Activated T-cell treated with anti-CD3 and anti-CD28 coated beads, Interleukin-2, amount 50 U/mL, for 72 hours (primary cell): ENCODE data around the gene SMC3. TPM values are rescaled to one million over a fixed set of nuclear protein-coding genes. Genes with fewer than 3 reads are reported as not detected.
"Not testable (repeated sequence)": the region's sequence is repeated elsewhere in the genome, so short reads cannot be mapped to it uniquely, and the experiment has no call there.

Source experiments
- ATAC-seq, 2 donors: fragments of 150-1000 bp; cut with Tn5 transposase; replicated peaks in 1 of 2; 2 replicates each; pipeline ENCODE4 v1.10.0; 2021; ENCODE audit warnings: moderate library complexity in 2 of 2, mild to moderate bottlenecking in 1 of 2
- DNase-seq, 2 donors: peaks; one replicate each; pipeline ENCODE4 v3.0.0; 2021 to 2022; ENCODE audit warnings: mixed read lengths in 1 of 2
- H3K27ac Mint-ChIP-seq: one replicate; pipeline ENCODE4 v1.8.0; 2022; ENCODE audit warnings: mild to moderate bottlenecking, moderate library complexity, mixed read lengths
- H3K27me3 Mint-ChIP-seq: one replicate; pipeline ENCODE4 v1.8.0; 2022; ENCODE audit warnings: low read depth, mixed read lengths
- H3K36me3 Mint-ChIP-seq, 2 donors: one replicate each; pipeline ENCODE4 v1.8.0; 2022; ENCODE audit warnings: mixed read lengths in 2 of 2, mild to moderate bottlenecking in 1 of 2; ENCODE audit not compliant: insufficient read depth in 2 of 2
- H3K4me1 Mint-ChIP-seq: one replicate; pipeline ENCODE4 v1.8.0; 2022; ENCODE audit warnings: low read depth, mixed read lengths
- H3K4me3 Mint-ChIP-seq, 2 donors: one replicate each; pipeline ENCODE4 v1.8.0; 2022; ENCODE audit warnings: mild to moderate bottlenecking in 2 of 2, mixed read lengths in 2 of 2, moderate library complexity in 2 of 2
- H3K9me3 Mint-ChIP-seq, 2 donors: one replicate each; pipeline ENCODE4 v1.8.0; 2022; ENCODE audit warnings: mixed read lengths in 2 of 2
- total RNA-seq, 2 donors: library from RNA; stranded (reverse); gene quantifications; one replicate each; pipeline ENCODE4 v1.2.3, GENCODE V29; 2022

Gene SMC3
- total RNA-seq, 2 donors from 2014 or later = 79.7 to 85.6 TPM

DNA sequence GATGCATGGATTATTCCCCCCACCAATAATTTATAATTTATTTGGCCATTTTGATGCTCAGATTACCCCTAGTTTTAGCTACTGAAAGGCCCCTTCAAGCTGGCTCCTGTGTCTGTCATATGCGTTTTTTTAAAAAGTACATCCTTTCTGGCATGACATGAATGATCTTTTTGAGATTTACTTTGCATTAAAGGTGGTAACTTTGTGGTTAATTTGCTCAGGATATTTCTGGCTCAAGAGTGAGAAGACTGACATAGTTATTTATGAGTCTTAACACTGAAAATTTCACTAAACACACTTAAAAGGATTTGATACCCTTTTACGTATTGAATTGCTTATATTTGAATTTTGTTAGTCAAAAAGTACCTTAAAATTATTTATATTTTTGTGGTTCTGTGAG lies 5.4 kb downstream of the SMC3 start:
- Mint-ChIP-seq H3K27ac (peak overlapping the region; percentile 54), H3K4me1 (peaks cover 66% of the 10 kb centered on the region), H3K36me3 (peaks cover 9 to 21% of the 10 kb centered on the region in 2 donors), H3K27me3 (no peaks in the 10 kb centered on the region), H3K9me3 (no peaks in the 10 kb centered on the region), H3K4me3 (peak overlapping the region in 1 of 2 donors; percentile 74)
- no peak for DNase-seq
- no peak for ATAC-seq

DNA sequence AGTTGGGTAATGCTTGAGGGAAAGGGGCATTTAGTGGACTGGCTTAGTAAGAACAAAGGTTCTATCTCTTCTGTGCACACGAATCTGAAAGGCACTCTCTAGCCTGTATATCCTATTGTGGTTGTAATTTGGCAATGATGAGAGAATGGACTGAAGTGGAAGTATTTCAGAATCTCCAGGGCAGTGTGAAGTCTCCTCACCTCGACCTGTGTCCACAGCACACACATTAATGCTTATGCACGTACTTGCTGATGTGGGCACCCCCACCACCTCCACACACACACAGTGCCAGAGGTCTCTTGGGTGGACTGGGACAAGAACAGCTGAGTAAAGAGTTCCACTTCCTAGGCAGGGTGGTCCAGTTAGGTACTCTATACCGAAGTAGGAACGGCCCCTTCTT lies 6.9 kb downstream of the SMC3 start:
- peaks cover 60% of the 10 kb centered on the region for H3K4me1 Mint-ChIP-seq
- DNase-seq (no peak), ATAC-seq (no peak)
- H3K36me3 Mint-ChIP-seq = peaks cover 9 to 32% of the 10 kb centered on the region in 2 donors
- peak overlapping the region; percentile 12 for H3K27ac Mint-ChIP-seq
- H3K4me3 Mint-ChIP-seq = peak overlapping the region in 1 of 2 donors; percentile 4
- no peaks in the 10 kb centered on the region for H3K9me3 Mint-ChIP-seq
- no peaks in the 10 kb centered on the region for H3K27me3 Mint-ChIP-seq

DNA sequence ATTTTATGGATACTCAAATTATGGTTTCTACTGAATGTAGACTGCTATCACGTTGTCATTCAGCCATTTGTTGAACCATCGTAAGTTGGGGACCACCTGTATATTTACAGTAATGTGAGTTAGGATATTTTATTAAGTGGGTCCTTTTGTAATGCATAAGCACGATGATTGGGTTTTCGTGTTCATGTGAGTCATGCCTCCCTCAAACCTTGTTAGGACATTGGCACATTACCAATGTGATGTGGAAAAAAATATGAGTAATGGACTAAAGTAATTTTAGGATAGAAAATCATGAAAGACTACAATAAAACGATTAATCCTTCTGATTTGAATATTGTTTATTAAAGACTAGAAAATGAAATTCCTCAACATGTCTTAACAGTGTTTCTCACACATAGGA lies 8.7 kb downstream of the SMC3 start:
- Mint-ChIP-seq H3K4me1 (peaks cover 44% of the 10 kb centered on the region), H3K9me3 (no peaks in the 10 kb centered on the region), H3K27ac (peak overlapping the region; percentile 12), H3K36me3 (peaks cover 7 to 31% of the 10 kb centered on the region in 2 donors), H3K27me3 (no peaks in the 10 kb centered on the region), H3K4me3 (no peak overlapping the region)
- no peak for ATAC-seq
- no peak for DNase-seq

DNA sequence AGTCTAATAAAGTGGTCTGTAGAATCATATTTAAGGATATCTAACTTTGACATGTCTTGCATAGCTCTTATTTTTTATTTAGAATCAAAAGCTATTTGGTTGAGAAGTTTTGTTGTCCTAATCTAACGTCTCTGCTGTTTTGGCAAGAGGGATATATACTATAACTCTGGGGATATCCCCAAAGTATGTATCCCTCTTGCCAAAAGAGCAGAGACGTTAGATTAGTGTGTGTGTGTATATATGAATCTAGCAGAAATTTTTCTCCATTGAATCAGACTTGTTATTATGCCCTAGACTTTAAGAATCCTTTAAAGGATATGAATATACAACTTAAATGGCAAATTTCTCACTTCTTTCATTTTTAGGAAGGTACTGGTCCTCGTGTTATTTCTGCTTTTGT lies 9.6 kb downstream of the SMC3 start:
- no peak overlapping the region for H3K4me3 Mint-ChIP-seq
- ATAC-seq (no peak), DNase-seq (no peak)
- H3K36me3 Mint-ChIP-seq = peaks cover 9 to 32% of the 10 kb centered on the region in 2 donors
- no peaks in the 10 kb centered on the region for H3K9me3 Mint-ChIP-seq
- no peaks in the 10 kb centered on the region for H3K27me3 Mint-ChIP-seq
- H3K4me1 Mint-ChIP-seq = peaks cover 41% of the 10 kb centered on the region
- no peak overlapping the region for H3K27ac Mint-ChIP-seq

DNA sequence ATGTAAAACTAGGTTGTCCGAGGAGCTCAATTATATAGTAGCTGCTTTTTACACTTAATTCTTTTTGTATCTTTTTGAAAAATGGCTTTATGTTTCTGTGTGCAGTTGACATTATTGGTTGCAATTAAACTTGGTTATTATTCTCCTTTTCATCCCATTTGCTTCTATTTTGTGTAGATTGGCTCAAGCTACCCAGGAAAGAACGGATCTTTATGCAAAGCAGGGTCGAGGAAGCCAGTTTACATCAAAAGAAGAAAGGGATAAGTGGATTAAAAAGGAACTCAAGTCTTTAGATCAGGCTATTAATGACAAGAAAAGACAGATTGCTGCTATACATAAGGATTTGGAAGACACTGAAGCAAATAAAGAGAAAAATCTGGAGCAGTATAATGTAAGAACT lies 16.5 kb downstream of the SMC3 start:
- ATAC-seq (no peak), DNase-seq (no peak)
- H3K27me3 Mint-ChIP-seq = no peaks in the 10 kb centered on the region
- peaks cover 14 to 45% of the 10 kb centered on the region in 2 donors for H3K36me3 Mint-ChIP-seq
- H3K4me1 Mint-ChIP-seq = no peaks in the 10 kb centered on the region
- no peak overlapping the region for H3K4me3 Mint-ChIP-seq
- no peaks in the 10 kb centered on the region for H3K9me3 Mint-ChIP-seq
- peak overlapping the region; percentile 43 for H3K27ac Mint-ChIP-seq

DNA sequence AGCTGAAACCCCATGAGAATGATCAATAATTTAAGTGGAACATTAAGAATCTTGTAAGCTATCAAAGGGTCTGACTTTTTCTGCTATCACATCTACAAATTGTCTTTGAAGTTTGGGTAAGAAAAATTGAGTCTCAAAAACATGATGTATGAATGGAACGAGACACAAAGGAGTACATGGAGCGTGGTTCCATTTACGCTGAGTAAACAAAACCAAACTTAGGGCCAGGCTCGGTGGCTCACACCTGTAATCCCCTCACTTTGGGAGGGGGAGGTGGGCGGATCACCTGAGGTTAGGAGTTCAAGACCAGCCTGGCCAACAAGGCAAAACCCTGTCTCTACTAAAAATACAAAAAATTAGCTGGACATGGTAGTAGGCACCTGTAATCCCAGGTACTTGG lies 24.3 kb downstream of the SMC3 start:
- Mint-ChIP-seq H3K4me1 (no peaks in the 10 kb centered on the region), H3K4me3 (no peak overlapping the region), H3K27me3 (no peaks in the 10 kb centered on the region), H3K36me3 (peaks cover 6 to 44% of the 10 kb centered on the region in 2 donors), H3K27ac (no peak overlapping the region), H3K9me3 (no peaks in the 10 kb centered on the region)
- ATAC-seq = no peak
- no peak for DNase-seq

DNA sequence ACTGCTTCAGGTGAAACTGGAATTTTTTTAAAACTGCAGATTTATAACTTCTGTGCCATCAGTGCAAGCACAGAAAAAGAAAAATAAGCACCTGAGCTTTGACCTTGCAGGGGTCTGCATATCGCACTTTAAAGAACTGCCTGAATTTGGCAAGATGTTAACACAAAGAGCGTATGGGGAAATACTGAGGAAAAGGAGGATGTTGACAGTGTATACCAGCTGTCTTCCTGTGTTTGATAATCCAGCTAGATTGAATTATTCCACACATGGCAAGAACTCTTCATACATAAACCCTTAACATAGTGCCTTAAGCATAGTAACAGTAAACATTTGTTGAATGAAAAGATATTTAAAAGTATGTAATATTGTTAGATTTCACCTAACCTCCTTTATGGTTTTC lies 30.0 kb downstream of the SMC3 start:
- Mint-ChIP-seq H3K4me1 (no peaks in the 10 kb centered on the region), H3K36me3 (peaks cover 10 to 30% of the 10 kb centered on the region in 2 donors), H3K4me3 (no peak overlapping the region), H3K9me3 (no peaks in the 10 kb centered on the region), H3K27me3 (no peaks in the 10 kb centered on the region), H3K27ac (no peak overlapping the region)
- DNase-seq = no peak
- no peak for ATAC-seq

DNA sequence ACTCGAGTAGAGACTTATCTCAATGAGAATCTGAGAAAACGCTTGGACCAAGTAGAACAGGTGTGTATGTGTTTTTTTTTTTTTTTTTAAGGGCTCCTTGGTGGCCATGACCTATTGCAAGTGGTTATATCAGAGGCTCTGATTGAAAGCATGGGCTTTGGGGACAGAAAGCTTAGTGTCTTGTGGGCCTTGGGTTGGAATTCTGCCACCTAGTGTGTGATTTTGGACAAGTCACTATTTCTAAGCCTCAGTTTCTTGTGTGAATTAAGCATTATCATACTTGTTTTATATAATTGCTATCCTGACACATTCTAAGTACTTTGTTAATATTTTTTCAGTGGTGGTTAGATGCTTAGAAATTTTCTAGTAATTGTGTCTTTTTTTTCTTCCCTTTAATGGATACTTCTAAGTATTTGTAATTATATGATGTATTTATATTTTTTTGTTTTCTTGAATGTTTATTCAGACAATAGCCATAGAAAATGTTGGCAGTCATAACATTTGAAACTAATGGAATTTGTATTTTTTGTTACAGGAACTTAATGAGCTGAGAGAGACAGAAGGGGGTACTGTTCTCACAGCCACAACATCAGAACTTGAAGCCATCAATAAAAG lies 33.1 kb downstream of the SMC3 start:
- H3K9me3 Mint-ChIP-seq = no peaks in the 10 kb centered on the region
- H3K27me3 Mint-ChIP-seq = no peaks in the 10 kb centered on the region
- DNase-seq = peak; percentile 38 to 49

DNA sequence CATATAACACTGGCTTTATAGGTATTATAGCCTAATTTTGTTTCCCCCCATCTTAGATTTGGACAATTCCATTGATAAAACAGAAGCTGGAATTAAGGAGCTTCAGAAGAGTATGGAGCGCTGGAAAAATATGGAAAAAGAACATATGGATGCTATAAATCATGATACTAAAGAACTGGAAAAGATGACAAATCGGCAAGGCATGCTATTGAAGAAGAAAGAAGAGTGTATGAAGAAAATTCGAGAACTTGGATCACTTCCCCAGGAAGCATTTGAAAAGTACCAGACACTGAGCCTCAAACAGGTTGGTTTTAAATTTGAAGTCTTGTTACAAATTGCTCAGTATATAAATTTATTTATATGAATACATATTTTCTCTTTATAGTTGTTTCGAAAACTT lies 34.1 kb downstream of the SMC3 start:
- ATAC-seq (no peak), DNase-seq (no peak)
- Mint-ChIP-seq H3K27ac (no peak overlapping the region), H3K9me3 (no peaks in the 10 kb centered on the region), H3K4me1 (no peaks in the 10 kb centered on the region), H3K4me3 (no peak overlapping the region), H3K36me3 (peaks cover 8 to 32% of the 10 kb centered on the region in 2 donors), H3K27me3 (no peaks in the 10 kb centered on the region)

More for the DNA sequence above, 33.1 kb downstream of the SMC3 start:
- Mint-ChIP-seq H3K4me3 (no peak overlapping the region), H3K36me3 (peaks cover 8 to 37% of the 10 kb centered on the region in 2 donors), H3K27ac (peak overlapping the region; percentile 68), H3K4me1 (no peaks in the 10 kb centered on the region)
- peak; percentile 59 to 77 for ATAC-seq

DNA sequence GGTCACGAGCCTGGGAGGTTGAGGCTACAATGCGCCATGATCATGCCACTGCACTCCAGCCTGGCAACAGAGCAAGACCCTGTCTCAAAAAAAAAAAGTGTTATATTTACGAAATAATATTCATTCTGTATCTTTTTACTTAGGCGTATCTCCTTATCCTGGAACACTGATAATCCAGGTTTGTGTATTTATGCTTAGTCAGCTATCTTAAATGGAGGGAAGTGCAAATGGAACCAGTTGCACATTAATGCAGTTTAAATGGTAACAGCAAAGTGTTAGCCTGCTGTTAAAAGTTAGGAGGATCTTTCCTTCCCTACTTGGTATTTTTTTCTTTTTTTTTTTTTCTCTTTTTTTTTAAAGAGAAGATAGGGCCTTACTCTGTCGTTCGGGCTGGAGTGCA lies 40.6 kb downstream of the SMC3 start:
- H3K9me3 Mint-ChIP-seq = no peaks in the 10 kb centered on the region
- DNase-seq (no peak), ATAC-seq (no peak)
- H3K36me3 Mint-ChIP-seq = peaks cover 1 to 17% of the 10 kb centered on the region in 2 donors
- H3K4me1 Mint-ChIP-seq = peaks cover 30% of the 10 kb centered on the region
- H3K4me3 Mint-ChIP-seq = no peak overlapping the region
- no peak overlapping the region for H3K27ac Mint-ChIP-seq
- H3K27me3 Mint-ChIP-seq = no peaks in the 10 kb centered on the region

DNA sequence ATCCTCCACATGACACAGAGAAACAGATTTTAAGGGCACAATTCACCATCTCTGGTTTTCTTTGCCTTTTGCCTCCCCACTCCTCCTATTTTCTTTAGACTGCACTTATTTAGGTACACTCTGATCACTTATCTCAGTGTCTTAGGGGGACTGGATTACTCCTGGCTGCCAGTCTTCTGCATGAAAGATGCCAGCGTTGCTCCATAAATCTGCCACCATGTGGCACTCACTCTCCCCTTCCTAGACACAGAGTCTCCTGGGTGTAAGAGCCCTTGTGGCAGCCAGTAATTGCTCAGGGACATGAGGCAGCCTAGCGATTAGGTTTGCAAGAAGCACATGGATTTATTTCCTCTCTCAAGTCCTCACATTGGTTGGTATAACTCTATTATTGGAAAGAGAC lies 42.1 kb downstream of the SMC3 start:
- H3K4me3 Mint-ChIP-seq = no peak overlapping the region
- no peak for DNase-seq
- no peaks in the 10 kb centered on the region for H3K9me3 Mint-ChIP-seq
- H3K27me3 Mint-ChIP-seq = no peaks in the 10 kb centered on the region
- H3K27ac Mint-ChIP-seq = no peak overlapping the region
- H3K4me1 Mint-ChIP-seq = peaks cover 45% of the 10 kb centered on the region
- peaks cover 1 to 10% of the 10 kb centered on the region in 2 donors for H3K36me3 Mint-ChIP-seq
- ATAC-seq = no peak

DNA sequence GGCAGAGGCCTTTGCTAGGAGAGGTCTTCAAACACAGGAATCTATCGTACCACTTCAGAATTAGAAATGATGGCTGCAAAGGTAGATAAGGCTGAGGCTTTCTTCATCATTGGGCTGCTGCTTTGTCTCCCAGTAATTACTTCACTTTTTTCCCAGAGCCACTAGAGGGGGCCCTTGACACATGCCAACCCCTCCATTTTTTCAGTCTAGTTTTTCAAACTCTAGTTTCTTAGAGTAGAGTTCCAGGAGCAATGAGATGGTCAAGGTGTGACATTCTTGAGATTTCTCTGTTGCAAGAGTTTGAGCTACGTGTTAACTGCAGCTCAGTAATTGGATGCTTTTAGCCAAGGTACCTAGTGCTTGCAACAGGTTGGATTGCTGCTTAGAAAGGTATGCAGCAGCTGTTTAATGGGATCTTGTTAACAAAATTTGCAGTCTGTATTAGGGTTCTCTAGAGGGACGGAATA lies 42.8 kb downstream of the SMC3 start:
- H3K27me3 Mint-ChIP-seq = no peaks in the 10 kb centered on the region
- peaks cover 0 to 4% of the 10 kb centered on the region in 2 donors for H3K36me3 Mint-ChIP-seq
- ATAC-seq = no peak
- no peak overlapping the region for H3K4me3 Mint-ChIP-seq
- no peak overlapping the region for H3K27ac Mint-ChIP-seq
- peaks cover 52% of the 10 kb centered on the region for H3K4me1 Mint-ChIP-seq
- H3K9me3 Mint-ChIP-seq = no peaks in the 10 kb centered on the region
- DNase-seq = peak; percentile 54 to 64

DNA sequence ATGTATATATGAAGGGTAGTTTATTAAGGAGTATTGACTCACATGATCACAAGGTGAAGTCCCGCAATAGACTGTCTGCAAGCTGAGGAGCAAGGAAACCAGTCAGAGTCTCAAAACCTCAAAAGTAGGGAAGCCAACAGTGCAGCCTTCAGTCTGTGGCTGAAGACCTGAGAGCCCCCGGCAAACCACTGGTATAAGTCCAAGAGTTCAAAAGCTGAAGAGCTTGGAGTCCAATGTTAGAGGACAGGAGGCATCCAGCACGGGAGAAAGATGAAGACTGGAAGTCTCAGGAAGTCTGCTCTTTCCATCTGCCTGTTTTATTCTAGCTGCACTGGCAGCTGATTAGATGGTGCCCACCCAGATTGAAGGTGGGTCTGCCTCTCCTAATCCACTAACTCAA lies 43.3 kb downstream of the SMC3 start:
- H3K27ac Mint-ChIP-seq = not testable (repeated sequence)

DNA sequence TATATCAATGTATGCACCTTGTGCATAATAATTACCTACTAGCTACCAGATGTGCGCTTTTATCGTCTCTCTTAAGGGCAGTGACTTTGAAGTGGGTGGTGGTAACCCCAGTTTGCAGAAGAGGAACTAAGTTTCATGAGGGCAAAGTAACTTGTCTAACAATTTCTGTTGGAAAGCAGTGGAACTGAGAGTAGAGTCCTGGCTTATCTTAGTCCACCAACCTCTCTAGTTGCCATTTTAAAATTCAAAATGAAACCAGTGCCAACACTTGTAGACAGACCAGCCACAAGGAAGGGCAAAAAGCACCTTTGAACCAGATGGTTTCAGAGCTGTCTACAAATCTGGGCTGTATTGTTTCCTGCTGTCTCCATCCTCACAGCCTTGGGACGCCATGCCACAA lies 44.6 kb downstream of the SMC3 start:
- Mint-ChIP-seq H3K27ac (no peak overlapping the region), H3K9me3 (no peaks in the 10 kb centered on the region), H3K36me3 (no peaks in the 10 kb centered on the region), H3K27me3 (no peaks in the 10 kb centered on the region), H3K4me3 (peak overlapping the region in 1 of 2 donors; percentile 15), H3K4me1 (peaks cover 69% of the 10 kb centered on the region)
- DNase-seq = no peak
- peak in 1 of 2 donors; percentile 30 for ATAC-seq

More for the DNA sequence above, 43.3 kb downstream of the SMC3 start:
- H3K4me3 Mint-ChIP-seq, ATAC-seq, H3K27me3 Mint-ChIP-seq, H3K36me3 Mint-ChIP-seq, H3K9me3 Mint-ChIP-seq, DNase-seq: not testable (repeated sequence)
- peaks cover 57% of the 10 kb centered on the region for H3K4me1 Mint-ChIP-seq
